VCaP (cell line): ENCODE measurements around the gene OR2F1.

Experiments
- H3K27ac ChIP-seq: fragments of 450-650 bp; 2 replicates; pipeline ENCODE4 v1.5.1; 2017
- CTCF ChIP-seq: fragments of 450-650 bp; conservative IDR thresholded peaks from 2 replicates; pipeline ENCODE4 v1.5.1; 2017; ENCODE audit warnings: mild to moderate bottlenecking, moderate library complexity

The OR2F1 gene

GRCh38 chr7:143992670-143993069, 38.0 kb downstream of the OR2F1 start:
- H3K27ac ChIP-seq, result no peak overlapping the region
- no peak for TF ChIP-seq CTCF

GRCh38 chr7:143993924-143994323, 39.3 kb downstream of the OR2F1 start:
- no peak for TF ChIP-seq CTCF

DNA sequence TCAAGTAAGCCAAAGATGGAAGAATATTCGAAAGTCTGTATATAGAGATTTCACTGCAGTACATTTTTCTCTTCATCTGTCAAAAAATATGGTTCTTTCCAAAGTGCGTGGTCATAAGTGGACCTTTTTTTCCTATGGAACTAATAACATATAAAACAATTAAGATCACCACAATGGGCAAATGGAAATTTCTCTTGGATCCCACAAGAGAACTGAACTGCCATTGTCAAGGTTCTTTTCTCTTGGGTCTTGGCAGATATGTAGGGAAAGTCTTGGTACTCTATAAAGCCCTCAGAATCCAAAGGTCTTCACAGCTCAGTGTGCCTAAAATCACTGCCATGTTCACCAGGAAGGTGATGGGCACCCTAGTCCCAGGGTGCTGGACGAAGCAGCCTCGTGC, 45.4 kb downstream of the OR2F1 start, which contains the start of gene OR6B1:
Gene OR6B1 (plus strand): TSS at position 301 of the 400 bp plus-strand sequence. CDS start 3,677 bp downstream, outside the sequence.
- no peak within 1 kb of the TSS for H3K27ac ChIP-seq

More at GRCh38 chr7:143993924-143994323, 39.3 kb downstream of the OR2F1 start:
- no peak overlapping the region for H3K27ac ChIP-seq

DNA sequence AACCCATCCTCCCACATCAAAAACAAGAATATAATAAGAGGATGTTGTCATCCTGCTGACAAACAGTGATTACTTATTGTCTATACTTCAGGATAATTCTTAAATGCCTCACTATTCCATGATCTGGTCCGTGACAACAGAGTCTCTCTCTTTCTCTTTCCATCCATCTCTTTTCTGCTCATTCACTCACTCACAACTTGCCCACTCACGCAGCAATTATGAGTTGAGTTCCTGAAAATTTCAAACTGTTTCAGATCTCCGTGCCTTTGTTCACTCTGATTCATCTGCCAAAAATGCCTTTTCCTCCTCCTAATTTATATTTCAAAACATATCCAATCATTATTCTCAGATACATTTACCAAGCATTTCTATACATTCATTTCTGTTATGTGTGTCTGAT, 46.9 kb downstream of the OR2F1 start:
- no peak overlapping the region for H3K27ac ChIP-seq

More for the DNA sequence above, 45.4 kb downstream of the OR2F1 start, which contains the start of gene OR6B1:
- TF ChIP-seq CTCF, result no peak

GRCh38 chr7:144004703-144005102, 50.1 kb downstream of the OR2F1 start:
- no peak overlapping the region for H3K27ac ChIP-seq
- TF ChIP-seq CTCF, result no peak

More for the DNA sequence above, 46.9 kb downstream of the OR2F1 start:
- TF ChIP-seq CTCF, result no peak

DNA sequence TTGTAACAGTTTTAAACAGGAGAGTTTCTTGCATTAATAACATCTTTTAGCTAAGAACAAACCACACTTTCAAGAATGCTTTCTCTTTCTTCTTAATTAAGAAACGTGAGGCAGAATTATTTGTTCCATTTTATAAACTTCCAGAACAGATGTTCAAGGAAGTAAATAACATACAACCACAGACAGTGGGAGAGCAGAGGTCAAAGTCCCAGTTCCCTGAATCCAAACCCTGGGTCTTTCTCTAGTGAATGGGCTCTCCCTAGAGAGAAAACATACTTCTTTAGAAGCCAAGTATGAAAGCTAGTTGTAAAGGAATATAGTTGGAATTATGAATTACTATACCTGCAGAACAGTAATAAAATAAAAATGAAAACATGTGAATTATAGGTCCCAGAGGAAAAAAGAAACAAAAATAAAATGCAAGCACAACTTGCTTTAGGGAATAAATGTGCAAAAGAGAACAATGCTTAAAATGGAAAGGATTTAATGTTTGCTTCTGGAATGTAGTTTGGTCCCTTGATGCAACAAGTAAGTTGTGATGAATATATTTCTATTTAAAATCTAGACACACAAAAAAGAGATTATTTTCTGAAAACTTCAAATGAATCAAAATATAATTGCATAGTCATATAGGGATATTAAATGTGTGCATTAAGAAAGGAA, 51.5 kb downstream of the OR2F1 start:
- H3K27ac ChIP-seq, result no peak overlapping the region
- TF ChIP-seq CTCF, result no peak

- TF ChIP-seq CTCF, result no peak
- no peak overlapping the region for H3K27ac ChIP-seq
These were observed 52.0 kb downstream of the OR2F1 start for GRCh38 chr7:144006692-144007042.
